Adrenal gland (tissue), 5 donors: ENCODE measurements around the gene ATP6V0C.
"Not testable (repeated sequence)": the region's sequence is repeated elsewhere in the genome, so short reads cannot be mapped to it uniquely, and the experiment has no call there.

Experiments used
- CTCF ChIP-seq, 6 experiments: fragments of 450-650 bp in 4 of 6; fragments of 200-600 bp in 2 of 6; sonication (generic) in 1 of 6; IDR thresholded peaks; 1 replicate in 5 of 6; 2 replicates in 1 of 6; pipeline versions ENCODE4 v1.5.1 to v1.8.0; 2016 to 2021; ENCODE audit warnings: antibody characterized with exemption in 6 of 6, mild to moderate bottlenecking in 2 of 6, moderate library complexity in 1 of 6
- POLR2A ChIP-seq, 2 donors: fragments of 450-650 bp; IDR thresholded peaks; one replicate each; pipeline ENCODE4 v1.6.1; 2017; ENCODE audit warnings: antibody characterized with exemption in 2 of 2, mild to moderate bottlenecking in 2 of 2, moderate library complexity in 1 of 2
- donor health status: DM: no; HTN: no; CAD: no.

- TF ChIP-seq CTCF, POLR2A (IDR thresholded peaks at IDR 0.05): not testable (repeated sequence)
Observed at GRCh38 chr16:2551420-2551889, 37.7 kb downstream of the ATP6V0C start.
